ENCODE measurements around the gene HGD. TPM values are rescaled to one million over a fixed set of nuclear protein-coding genes. Genes with fewer than 3 reads are reported as not detected.
"Not testable (repeated sequence)": the region's sequence is repeated elsewhere in the genome, so short reads cannot be mapped to it uniquely, and the experiment has no call there.

Gene HGD
- total and polyA plus RNA-seq, 2 donors from 2014 or later = 72.0 to 251 TPM

DNA sequence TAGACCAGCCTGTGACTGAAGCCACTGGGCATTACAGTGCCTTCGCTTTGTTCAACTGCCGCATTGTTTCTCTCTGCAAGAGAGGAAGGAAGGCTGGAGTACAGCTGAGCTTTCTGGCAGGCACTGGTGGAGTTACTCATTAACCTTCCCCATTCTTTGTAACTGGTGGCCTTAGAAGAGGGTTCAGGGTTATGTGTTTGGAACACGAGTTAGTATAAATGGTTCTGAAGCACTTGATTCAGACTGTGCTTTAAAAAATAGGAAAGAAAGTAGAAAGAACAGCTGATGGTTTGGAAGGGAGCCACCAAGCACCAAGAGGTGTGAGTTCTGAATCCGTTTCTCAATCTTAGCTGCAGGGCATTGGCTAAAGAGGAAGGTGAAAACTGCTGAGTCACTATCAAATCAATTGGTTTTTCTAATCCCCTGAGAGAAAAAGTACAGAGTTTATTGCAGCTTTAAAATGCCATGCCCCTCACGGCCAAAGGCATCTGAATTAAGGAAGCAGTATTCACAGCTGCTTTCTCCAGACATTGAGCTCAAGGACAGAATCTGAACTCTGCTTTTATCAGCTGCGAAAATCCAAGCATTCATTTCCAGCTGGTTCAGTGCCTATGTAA is 3.6 kb downstream of the HGD start:
- H3K36me3 ChIP-seq (ENCODE audit: control insufficient read depth in 2 of 3, insufficient read depth in 3 of 3, low read length in 3 of 3) = peaks cover 0 to 8% (median 6%) of the 10 kb centered on the region in 3 donors
- intact Hi-C loops (cut with DNase I) = no loop called here
- peak overlapping the region in 2 of 3 donors; percentile 25 to 81 for H3K4me3 ChIP-seq (ENCODE audit: low read length in 3 of 3)
- H3K9ac ChIP-seq (ENCODE audit: low read length in 3 of 3) = peak overlapping the region in 1 of 3 donors; percentile 34
- TF ChIP-seq, protein P1, sequence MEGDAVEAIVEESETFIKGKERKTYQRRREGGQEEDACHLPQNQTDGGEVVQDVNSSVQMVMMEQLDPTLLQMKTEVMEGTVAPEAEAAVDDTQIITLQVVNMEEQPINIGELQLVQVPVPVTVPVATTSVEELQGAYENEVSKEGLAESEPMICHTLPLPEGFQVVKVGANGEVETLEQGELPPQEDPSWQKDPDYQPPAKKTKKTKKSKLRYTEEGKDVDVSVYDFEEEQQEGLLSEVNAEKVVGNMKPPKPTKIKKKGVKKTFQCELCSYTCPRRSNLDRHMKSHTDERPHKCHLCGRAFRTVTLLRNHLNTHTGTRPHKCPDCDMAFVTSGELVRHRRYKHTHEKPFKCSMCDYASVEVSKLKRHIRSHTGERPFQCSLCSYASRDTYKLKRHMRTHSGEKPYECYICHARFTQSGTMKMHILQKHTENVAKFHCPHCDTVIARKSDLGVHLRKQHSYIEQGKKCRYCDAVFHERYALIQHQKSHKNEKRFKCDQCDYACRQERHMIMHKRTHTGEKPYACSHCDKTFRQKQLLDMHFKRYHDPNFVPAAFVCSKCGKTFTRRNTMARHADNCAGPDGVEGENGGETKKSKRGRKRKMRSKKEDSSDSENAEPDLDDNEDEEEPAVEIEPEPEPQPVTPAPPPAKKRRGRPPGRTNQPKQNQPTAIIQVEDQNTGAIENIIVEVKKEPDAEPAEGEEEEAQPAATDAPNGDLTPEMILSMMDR (IDR thresholded peaks at IDR 0.05; ENCODE audit: borderline replicate concordance, extremely low read depth, insufficient read depth) = no peak
- no peaks in the 10 kb centered on the region for H3K9me3 ChIP-seq (ENCODE audit: control insufficient read depth in 2 of 3, insufficient read depth in 1 of 3, low read length in 3 of 3)
- H3K4me1 ChIP-seq (ENCODE audit: control insufficient read depth in 2 of 3, insufficient read depth in 2 of 3, low read depth in 1 of 3, low read length in 3 of 3) = peaks cover 3 to 31% (median 26%) of the 10 kb centered on the region in 3 donors
- H3K27ac ChIP-seq (ENCODE audit: low read depth in 2 of 2, low read length in 2 of 2) = peak overlapping the region; percentile 56 to 77
- DNase-seq = peak in 4 of 5 donors; percentile 47 to 92 (median 77)
- H3K27me3 ChIP-seq (ENCODE audit: control insufficient read depth, insufficient read depth, low read length) = no peaks in the 10 kb centered on the region
- peak; percentile 96 for FAIRE-seq

- intact Hi-C loops (cut with DNase I); DNase-seq; FAIRE-seq; H3K9ac ChIP-seq (ENCODE audit: low read length in 3 of 3); H3K36me3 ChIP-seq (ENCODE audit: control insufficient read depth in 2 of 3, insufficient read depth in 3 of 3, low read length in 3 of 3); H3K9me3 ChIP-seq (ENCODE audit: control insufficient read depth in 2 of 3, insufficient read depth in 1 of 3, low read length in 3 of 3); H3K4me3 ChIP-seq (ENCODE audit: low read length in 3 of 3); H3K27ac ChIP-seq (ENCODE audit: low read depth in 2 of 2, low read length in 2 of 2); H3K27me3 ChIP-seq (ENCODE audit: control insufficient read depth, insufficient read depth, low read length): not testable (repeated sequence)
- peaks cover 3 to 26% (median 23%) of the 10 kb centered on the region in 3 donors for H3K4me1 ChIP-seq (ENCODE audit: control insufficient read depth in 2 of 3, insufficient read depth in 2 of 3, low read depth in 1 of 3, low read length in 3 of 3)
Observed at GRCh38 chr3:120677193-120677592, 4.8 kb downstream of the HGD start.

DNA sequence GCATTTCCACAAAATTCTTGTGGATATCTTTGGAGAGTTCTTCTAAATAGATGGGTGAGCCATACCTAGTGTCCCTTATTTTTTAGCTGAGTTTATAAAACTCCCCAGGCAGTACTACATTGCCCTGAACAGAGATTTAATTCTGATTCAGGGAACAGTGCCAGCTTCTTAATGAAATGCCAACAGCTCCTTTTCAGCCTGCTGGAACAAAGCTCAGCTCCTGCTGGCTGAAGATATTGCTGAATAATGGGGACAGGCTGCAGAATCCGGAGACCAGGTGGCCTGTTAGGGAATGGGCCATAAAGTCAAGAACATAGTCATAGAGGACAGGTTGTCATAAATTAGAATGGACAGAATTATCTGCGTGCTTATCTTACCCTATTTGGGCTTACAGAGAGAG is 8.9 kb downstream of the HGD start:
- FAIRE-seq = peak; percentile 11
- intact Hi-C loops (cut with DNase I) = no loop called here
- peaks cover 0 to 25% (median 6%) of the 10 kb centered on the region in 3 donors for H3K36me3 ChIP-seq (ENCODE audit: control insufficient read depth in 2 of 3, insufficient read depth in 3 of 3, low read length in 3 of 3)
- no peaks in the 10 kb centered on the region for H3K9me3 ChIP-seq (ENCODE audit: control insufficient read depth in 2 of 3, insufficient read depth in 1 of 3, low read length in 3 of 3)
- no peak overlapping the region for H3K27ac ChIP-seq (ENCODE audit: low read depth in 2 of 2, low read length in 2 of 2)
- TF ChIP-seq, protein P1 (IDR thresholded peaks at IDR 0.05; ENCODE audit: borderline replicate concordance, extremely low read depth, insufficient read depth) = no peak
- H3K4me1 ChIP-seq (ENCODE audit: control insufficient read depth in 2 of 3, insufficient read depth in 2 of 3, low read depth in 1 of 3, low read length in 3 of 3) = peaks cover 0 to 22% (median 14%) of the 10 kb centered on the region in 3 donors
- no peaks in the 10 kb centered on the region for H3K27me3 ChIP-seq (ENCODE audit: control insufficient read depth, insufficient read depth, low read length)
- H3K9ac ChIP-seq (ENCODE audit: low read length in 3 of 3) = no peak overlapping the region
- no peak for DNase-seq
- no peak overlapping the region for H3K4me3 ChIP-seq (ENCODE audit: low read length in 3 of 3)

- intact Hi-C loops (cut with DNase I) = no loop called here
- Histone ChIP-seq H3K9me3 (ENCODE audit: control insufficient read depth in 2 of 3, insufficient read depth in 1 of 3, low read length in 3 of 3) (no peaks in the 10 kb centered on the region), H3K9ac (ENCODE audit: low read length in 3 of 3) (no peak overlapping the region), H3K27me3 (ENCODE audit: control insufficient read depth, insufficient read depth, low read length) (no peaks in the 10 kb centered on the region), H3K4me3 (ENCODE audit: low read length in 3 of 3) (no peak overlapping the region), H3K27ac (ENCODE audit: low read depth in 2 of 2, low read length in 2 of 2) (no peak overlapping the region), H3K4me1 (ENCODE audit: control insufficient read depth in 2 of 3, insufficient read depth in 2 of 3, low read depth in 1 of 3, low read length in 3 of 3) (peaks cover 0 to 17% (median 10%) of the 10 kb centered on the region in 3 donors), H3K36me3 (ENCODE audit: control insufficient read depth in 2 of 3, insufficient read depth in 3 of 3, low read length in 3 of 3) (peaks cover 0 to 29% (median 3%) of the 10 kb centered on the region in 3 donors)
- FAIRE-seq = no peak
- no peak for DNase-seq
- TF ChIP-seq, protein P1 (IDR thresholded peaks at IDR 0.05; ENCODE audit: borderline replicate concordance, extremely low read depth, insufficient read depth) = no peak
Observed at GRCh38 chr3:120670576-120670975, 11.5 kb downstream of the HGD start.
